K562 (cell line): Measurements from ENCODE around the gene AP2S1. TPM values are rescaled to one million over a fixed set of nuclear protein-coding genes. Genes with fewer than 3 reads are reported as not detected.

Experiments used
- C11orf30 ChIP-seq: fragments of 450-650 bp; IDR thresholded peaks from 2 replicates; pipeline ENCODE4 v1.6.1; 2016; ENCODE audit warnings: low read depth, mild to moderate bottlenecking
- CBX3 ChIP-seq, 2 experiments: IDR thresholded peaks; 1 replicate in 1 of 2; 2 replicates in 1 of 2; pipeline ENCODE4 v1.6.1; 2012; ENCODE audit warnings: inconsistent platforms in 2 of 2, low read length in 2 of 2, borderline replicate concordance in 1 of 2, control low read depth in 1 of 2
- DPF2 ChIP-seq: fragments of 450-650 bp; IDR thresholded peaks from 2 replicates; pipeline ENCODE4 v1.6.1; 2016
- EP400 ChIP-seq: fragments of 450-650 bp; IDR thresholded peaks from 2 replicates; pipeline ENCODE4 v1.6.1; 2017; ENCODE audit warnings: antibody characterized with exemption, mild to moderate bottlenecking, moderate library complexity
- EWSR1 ChIP-seq: fragments of 450-650 bp; IDR thresholded peaks from 2 replicates; pipeline ENCODE4 v1.6.1; 2018; ENCODE audit warnings: borderline replicate concordance, mild to moderate bottlenecking, low read depth, moderate library complexity; ENCODE audit not compliant: partially characterized antibody
- MTA1 ChIP-seq: fragments of 450-650 bp; IDR thresholded peaks from 2 replicates; pipeline ENCODE4 v1.6.1; 2017; ENCODE audit warnings: borderline replicate concordance
- MXI1 ChIP-seq: IDR thresholded peaks from 2 replicates; pipeline ENCODE4 v1.6.1; 2011; ENCODE audit warnings: low read depth, mild to moderate bottlenecking, improper control_type of control experiment, low read length
- NCOA4 ChIP-seq: fragments of 450-650 bp; IDR thresholded peaks from 2 replicates; pipeline ENCODE4 v1.6.1; 2018; ENCODE audit warnings: mild to moderate bottlenecking; ENCODE audit not compliant: partially characterized antibody
- ZNF143 ChIP-seq: sonication (generic); formaldehyde crosslinking; IDR thresholded peaks from 2 replicates; pipeline ENCODE4 v1.9.0; 2022; ENCODE audit warnings: mild to moderate bottlenecking, missing genetic modification reagents
- polyA plus RNA-seq, 8 experiments: library from polyadenylated mRNA; depleted of rRNA in 4 of 8; stranded (reverse) in 5 of 8; unstranded in 3 of 8; fragments of >200 nt; fragmentation: Nextera tagmentation in 2 of 8; fragmentation: Illumina TruSeq in 1 of 8; extraction: Ambion mirVana in 2 of 8; extraction: Trizol in 1 of 8; gene quantifications; 2 replicates each; pipeline versions ENCODE4 v1.2.1 to v1.2.3, GENCODE V29; 2011 to 2014; ENCODE audit warnings: inconsistent platforms in 1 of 8, missing spikeins in 1 of 8
- total RNA-seq, 7 experiments: library from RNA; depleted of rRNA in 6 of 7; stranded (reverse); fragments of >200 nt in 6 of 7; fragmentation: Illumina TruSeq in 2 of 7; extraction: Trizol in 2 of 7; gene quantifications; 2 replicates each; pipeline versions ENCODE4 v1.2.1 to v1.2.3, GENCODE V29; 2011 to 2021; ENCODE audit warnings: low replicate concordance in 1 of 7
- TF ChIP-seq, protein P1 (sequence below): fragments of 450-650 bp; formaldehyde crosslinking; IDR thresholded peaks from 2 replicates; pipeline ENCODE4 v1.4.0; 2020; ENCODE audit warnings: mild to moderate bottlenecking, moderate library complexity
- TF ChIP-seq, protein P2 (sequence below): fragments of 250-450 bp; sonication (Bioruptor Pico); IDR thresholded peaks from 2 replicates; pipeline ENCODE4 v1.5.0; 2021; ENCODE audit warnings: mild to moderate bottlenecking, borderline replicate concordance
- TF ChIP-seq, protein P3 (sequence below): fragments of 150-350 bp; conservative IDR thresholded peaks from 2 replicates; pipeline ENCODE4 v1.6.1; 2014; ENCODE audit warnings: low read length
- TF ChIP-seq, protein P4 (sequence below): fragments of 250-450 bp; sonication (Bioruptor Pico); IDR thresholded peaks from 2 replicates; pipeline ENCODE4 v1.4.0; 2020

The AP2S1 gene
- total and polyA plus RNA-seq, 9 of the 15 experiments (the other 6 are each of a cell fraction or from before 2014, with no cell fraction given) = 32.4 to 294 (median 136) TPM

DNA sequence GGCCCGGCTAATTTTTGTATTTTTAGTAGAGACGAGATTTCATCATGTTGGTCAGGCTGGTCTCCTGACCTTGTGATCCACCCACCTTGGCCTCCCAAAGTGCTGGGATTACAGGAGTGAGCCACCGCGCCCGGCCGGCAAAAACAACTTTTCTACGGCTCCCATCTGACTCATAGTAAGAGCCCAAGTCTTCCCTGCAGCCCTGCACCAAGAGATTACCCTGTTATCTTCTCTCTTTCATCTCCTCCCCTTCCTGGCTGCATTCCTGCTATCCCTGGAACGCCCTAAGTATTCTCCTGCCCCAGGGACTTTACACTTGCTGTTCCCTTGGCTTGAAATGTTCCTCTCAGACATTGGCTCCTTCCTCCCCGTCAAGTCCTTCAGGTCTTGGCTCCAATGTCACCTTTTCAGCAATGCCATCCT lies 6.6 kb downstream of the AP2S1 start (continued):
- TF ChIP-seq, protein P1, sequence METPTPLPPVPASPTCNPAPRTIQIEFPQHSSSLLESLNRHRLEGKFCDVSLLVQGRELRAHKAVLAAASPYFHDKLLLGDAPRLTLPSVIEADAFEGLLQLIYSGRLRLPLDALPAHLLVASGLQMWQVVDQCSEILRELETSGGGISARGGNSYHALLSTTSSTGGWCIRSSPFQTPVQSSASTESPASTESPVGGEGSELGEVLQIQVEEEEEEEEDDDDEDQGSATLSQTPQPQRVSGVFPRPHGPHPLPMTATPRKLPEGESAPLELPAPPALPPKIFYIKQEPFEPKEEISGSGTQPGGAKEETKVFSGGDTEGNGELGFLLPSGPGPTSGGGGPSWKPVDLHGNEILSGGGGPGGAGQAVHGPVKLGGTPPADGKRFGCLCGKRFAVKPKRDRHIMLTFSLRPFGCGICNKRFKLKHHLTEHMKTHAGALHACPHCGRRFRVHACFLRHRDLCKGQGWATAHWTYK (CRISPR knock-in tag) = no peak
- TF ChIP-seq ZNF143 (CRISPR knock-in tag) (no peak), EWSR1 (no peak), C11orf30 (no peak), MXI1 (no peak), NCOA4 (no peak), DPF2 (peak; percentile 97), CBX3 (IDR thresholded peaks at IDR 0.05; ENCODE audit: borderline replicate concordance in 1 of 2, low read length in 2 of 2) (peak in 1 of 2 experiments; percentile 14; a peak in 1 of 3 replicates), MTA1 (peak; percentile 90), EP400 (peak; percentile 69; the same call in 1 of the 2 replicates)
- TF ChIP-seq, protein P2, sequence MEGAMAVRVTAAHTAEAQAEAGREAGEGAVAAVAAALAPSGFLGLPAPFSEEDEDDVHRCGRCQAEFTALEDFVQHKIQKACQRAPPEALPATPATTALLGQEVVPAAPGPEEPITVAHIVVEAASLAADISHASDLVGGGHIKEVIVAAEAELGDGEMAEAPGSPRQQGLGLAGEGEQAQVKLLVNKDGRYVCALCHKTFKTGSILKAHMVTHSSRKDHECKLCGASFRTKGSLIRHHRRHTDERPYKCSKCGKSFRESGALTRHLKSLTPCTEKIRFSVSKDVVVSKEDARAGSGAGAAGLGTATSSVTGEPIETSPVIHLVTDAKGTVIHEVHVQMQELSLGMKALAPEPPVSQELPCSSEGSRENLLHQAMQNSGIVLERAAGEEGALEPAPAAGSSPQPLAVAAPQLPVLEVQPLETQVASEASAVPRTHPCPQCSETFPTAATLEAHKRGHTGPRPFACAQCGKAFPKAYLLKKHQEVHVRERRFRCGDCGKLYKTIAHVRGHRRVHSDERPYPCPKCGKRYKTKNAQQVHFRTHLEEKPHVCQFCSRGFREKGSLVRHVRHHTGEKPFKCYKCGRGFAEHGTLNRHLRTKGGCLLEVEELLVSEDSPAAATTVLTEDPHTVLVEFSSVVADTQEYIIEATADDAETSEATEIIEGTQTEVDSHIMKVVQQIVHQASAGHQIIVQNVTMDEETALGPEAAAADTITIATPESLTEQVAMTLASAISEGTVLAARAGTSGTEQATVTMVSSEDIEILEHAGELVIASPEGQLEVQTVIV (CRISPR knock-in tag) = no peak
- TF ChIP-seq, protein P3, sequence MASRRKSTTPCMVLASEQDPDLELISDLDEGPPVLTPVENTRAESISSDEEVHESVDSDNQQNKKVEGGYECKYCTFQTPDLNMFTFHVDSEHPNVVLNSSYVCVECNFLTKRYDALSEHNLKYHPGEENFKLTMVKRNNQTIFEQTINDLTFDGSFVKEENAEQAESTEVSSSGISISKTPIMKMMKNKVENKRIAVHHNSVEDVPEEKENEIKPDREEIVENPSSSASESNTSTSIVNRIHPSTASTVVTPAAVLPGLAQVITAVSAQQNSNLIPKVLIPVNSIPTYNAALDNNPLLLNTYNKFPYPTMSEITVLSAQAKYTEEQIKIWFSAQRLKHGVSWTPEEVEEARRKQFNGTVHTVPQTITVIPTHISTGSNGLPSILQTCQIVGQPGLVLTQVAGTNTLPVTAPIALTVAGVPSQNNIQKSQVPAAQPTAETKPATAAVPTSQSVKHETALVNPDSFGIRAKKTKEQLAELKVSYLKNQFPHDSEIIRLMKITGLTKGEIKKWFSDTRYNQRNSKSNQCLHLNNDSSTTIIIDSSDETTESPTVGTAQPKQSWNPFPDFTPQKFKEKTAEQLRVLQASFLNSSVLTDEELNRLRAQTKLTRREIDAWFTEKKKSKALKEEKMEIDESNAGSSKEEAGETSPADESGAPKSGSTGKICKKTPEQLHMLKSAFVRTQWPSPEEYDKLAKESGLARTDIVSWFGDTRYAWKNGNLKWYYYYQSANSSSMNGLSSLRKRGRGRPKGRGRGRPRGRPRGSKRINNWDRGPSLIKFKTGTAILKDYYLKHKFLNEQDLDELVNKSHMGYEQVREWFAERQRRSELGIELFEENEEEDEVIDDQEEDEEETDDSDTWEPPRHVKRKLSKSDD = no peak
- TF ChIP-seq, protein P4, sequence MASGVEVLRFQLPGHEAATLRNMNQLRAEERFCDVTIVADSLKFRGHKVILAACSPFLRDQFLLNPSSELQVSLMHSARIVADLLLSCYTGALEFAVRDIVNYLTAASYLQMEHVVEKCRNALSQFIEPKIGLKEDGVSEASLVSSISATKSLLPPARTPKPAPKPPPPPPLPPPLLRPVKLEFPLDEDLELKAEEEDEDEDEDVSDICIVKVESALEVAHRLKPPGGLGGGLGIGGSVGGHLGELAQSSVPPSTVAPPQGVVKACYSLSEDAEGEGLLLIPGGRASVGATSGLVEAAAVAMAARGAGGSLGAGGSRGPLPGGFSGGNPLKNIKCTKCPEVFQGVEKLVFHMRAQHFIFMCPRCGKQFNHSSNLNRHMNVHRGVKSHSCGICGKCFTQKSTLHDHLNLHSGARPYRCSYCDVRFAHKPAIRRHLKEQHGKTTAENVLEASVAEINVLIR (CRISPR knock-in tag) = no peak
